ENCODE data around the gene ALDH1L2. TPM values are rescaled to one million over a fixed set of nuclear protein-coding genes. Genes with fewer than 3 reads are reported as not detected.
"Not testable (repeated sequence)": the region's sequence is repeated elsewhere in the genome, so short reads cannot be mapped to it uniquely, and the experiment has no call there.

Gene ALDH1L2
- total RNA-seq, 1 donor, result 55.4 TPM

- TF ChIP-seq, protein P1, sequence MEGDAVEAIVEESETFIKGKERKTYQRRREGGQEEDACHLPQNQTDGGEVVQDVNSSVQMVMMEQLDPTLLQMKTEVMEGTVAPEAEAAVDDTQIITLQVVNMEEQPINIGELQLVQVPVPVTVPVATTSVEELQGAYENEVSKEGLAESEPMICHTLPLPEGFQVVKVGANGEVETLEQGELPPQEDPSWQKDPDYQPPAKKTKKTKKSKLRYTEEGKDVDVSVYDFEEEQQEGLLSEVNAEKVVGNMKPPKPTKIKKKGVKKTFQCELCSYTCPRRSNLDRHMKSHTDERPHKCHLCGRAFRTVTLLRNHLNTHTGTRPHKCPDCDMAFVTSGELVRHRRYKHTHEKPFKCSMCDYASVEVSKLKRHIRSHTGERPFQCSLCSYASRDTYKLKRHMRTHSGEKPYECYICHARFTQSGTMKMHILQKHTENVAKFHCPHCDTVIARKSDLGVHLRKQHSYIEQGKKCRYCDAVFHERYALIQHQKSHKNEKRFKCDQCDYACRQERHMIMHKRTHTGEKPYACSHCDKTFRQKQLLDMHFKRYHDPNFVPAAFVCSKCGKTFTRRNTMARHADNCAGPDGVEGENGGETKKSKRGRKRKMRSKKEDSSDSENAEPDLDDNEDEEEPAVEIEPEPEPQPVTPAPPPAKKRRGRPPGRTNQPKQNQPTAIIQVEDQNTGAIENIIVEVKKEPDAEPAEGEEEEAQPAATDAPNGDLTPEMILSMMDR (IDR thresholded peaks at IDR 0.05; ENCODE audit: extremely low read depth, low read depth, low read length), result no peak
- no peaks in the 10 kb centered on the region for H3K27me3 ChIP-seq (ENCODE audit: insufficient read depth, low read length)
- no peak overlapping the region for H3K4me2 ChIP-seq (ENCODE audit: insufficient read depth, low read length)
- no peak overlapping the region for H3K27ac ChIP-seq (ENCODE audit: low read depth, low read length)
- H4K20me1 ChIP-seq (ENCODE audit: insufficient read depth, low read length), result no peaks in the 10 kb centered on the region
- H3K4me3 ChIP-seq (ENCODE audit: insufficient read depth, low read length), result no peak overlapping the region
- H2AFZ ChIP-seq (ENCODE audit: low read length), result no peak overlapping the region
- DNase-seq (ENCODE audit: insufficient read length, low spot score, missing footprints), result no peak
- H3K79me2 ChIP-seq (ENCODE audit: insufficient read depth, low read length), result peaks cover 27% of the 10 kb centered on the region
- peaks cover 42% of the 10 kb centered on the region for H3K36me3 ChIP-seq (ENCODE audit: insufficient read depth, low read length)
- H3K9me3 ChIP-seq (ENCODE audit: low read depth, low read length), result no peaks in the 10 kb centered on the region
- peaks cover 13% of the 10 kb centered on the region for H3K4me1 ChIP-seq (ENCODE audit: insufficient read depth, low read length)
Measured at GRCh38 chr12:104990950-104991349, 93.3 kb downstream of the ALDH1L2 start.

GRCh38 chr12:104986022-104986941 is 98.0 kb downstream of the ALDH1L2 start, which contains the start of gene NOPCHAP1:
Gene NOPCHAP1, plus strand, starts transcription at chr12:104986316. Its CDS starts 37 bp downstream, at chr12:104986353.
- Histone ChIP-seq H3K27ac (ENCODE audit: low read depth, low read length) (no peak within 1 kb of the TSS), H4K20me1 (ENCODE audit: insufficient read depth, low read length) (no peaks in the 10 kb centered on the region), H3K4me3 (ENCODE audit: insufficient read depth, low read length) (peak within 1 kb of the TSS; percentile 90), H3K4me2 (ENCODE audit: insufficient read depth, low read length) (peak within 1 kb of the TSS; percentile 91), H3K27me3 (ENCODE audit: insufficient read depth, low read length) (no peaks in the 10 kb centered on the region), H2AFZ (ENCODE audit: low read length) (peak within 1 kb of the TSS; percentile 97), H3K9me3 (ENCODE audit: low read depth, low read length) (no peaks in the 10 kb centered on the region), H3K79me2 (ENCODE audit: insufficient read depth, low read length) (peaks cover 27% of the 10 kb centered on the region), H3K4me1 (ENCODE audit: insufficient read depth, low read length) (peaks cover 17% of the 10 kb centered on the region), H3K36me3 (ENCODE audit: insufficient read depth, low read length) (peaks cover 18% of the 10 kb centered on the region)
- peak; percentile 98 for DNase-seq (ENCODE audit: insufficient read length, low spot score, missing footprints)
- TF ChIP-seq, protein P1 (IDR thresholded peaks at IDR 0.05; ENCODE audit: extremely low read depth, low read depth, low read length), result no peak

- Histone ChIP-seq H3K4me1 (ENCODE audit: insufficient read depth, low read length) (peaks cover 17% of the 10 kb centered on the region), H3K27me3 (ENCODE audit: insufficient read depth, low read length) (no peaks in the 10 kb centered on the region), H3K36me3 (ENCODE audit: insufficient read depth, low read length) (peaks cover 8% of the 10 kb centered on the region), H3K4me2 (ENCODE audit: insufficient read depth, low read length) (peak overlapping the region; percentile 91), H3K9me3 (ENCODE audit: low read depth, low read length) (no peaks in the 10 kb centered on the region), H3K4me3 (ENCODE audit: insufficient read depth, low read length) (no peak overlapping the region), H3K79me2 (ENCODE audit: insufficient read depth, low read length) (peaks cover 22% of the 10 kb centered on the region), H3K27ac (ENCODE audit: low read depth, low read length) (no peak overlapping the region), H2AFZ (ENCODE audit: low read length) (peak overlapping the region; percentile 97), H4K20me1 (ENCODE audit: insufficient read depth, low read length) (no peaks in the 10 kb centered on the region)
- no peak for DNase-seq (ENCODE audit: insufficient read length, low spot score, missing footprints)
- TF ChIP-seq, protein P1 (IDR thresholded peaks at IDR 0.05; ENCODE audit: extremely low read depth, low read depth, low read length), result peak; percentile 17
Measured at GRCh38 chr12:104985206-104985605, 99.1 kb downstream of the ALDH1L2 start.

- not testable (repeated sequence) for H3K36me3 ChIP-seq (ENCODE audit: insufficient read depth, low read length); H3K4me3 ChIP-seq (ENCODE audit: insufficient read depth, low read length); H4K20me1 ChIP-seq (ENCODE audit: insufficient read depth, low read length); H3K79me2 ChIP-seq (ENCODE audit: insufficient read depth, low read length); H3K9me3 ChIP-seq (ENCODE audit: low read depth, low read length); H2AFZ ChIP-seq (ENCODE audit: low read length); H3K4me2 ChIP-seq (ENCODE audit: insufficient read depth, low read length); H3K4me1 ChIP-seq (ENCODE audit: insufficient read depth, low read length); DNase-seq (ENCODE audit: insufficient read length, low spot score, missing footprints); H3K27ac ChIP-seq (ENCODE audit: low read depth, low read length); H3K27me3 ChIP-seq (ENCODE audit: insufficient read depth, low read length)
Measured at GRCh38 chr12:104977688-104978087, 106.6 kb downstream of the ALDH1L2 start.

Data from osteoblast (primary cell).